Neural cell (in vitro differentiated cells): ENCODE results near the gene ST3GAL4.

Experiments used
- EZH2 ChIP-seq: fragments of 200-600, 300-800 bp; shearing (Covaris generic), sonication (generic); IDR thresholded peaks from 2 replicates; pipeline ENCODE4 v1.6.1; 2014; ENCODE audit warnings: antibody characterized with exemption, low read length, borderline replicate concordance, mild to moderate bottlenecking; ENCODE audit not compliant: insufficient read depth, poor library complexity, severe bottlenecking
- MXI1 ChIP-seq: fragments of 450-650 bp; conservative IDR thresholded peaks from 2 replicates; pipeline ENCODE4 v1.6.1; 2014; ENCODE audit warnings: antibody characterized with exemption, mild to moderate bottlenecking; ENCODE audit not compliant: poor library complexity, severe bottlenecking
- POLR2AphosphoS5 ChIP-seq: IDR thresholded peaks from 2 replicates; pipeline ENCODE4 v1.6.1; 2012
- RAD21 ChIP-seq: fragments of 450-650 bp; conservative IDR thresholded peaks from 2 replicates; pipeline ENCODE4 v1.6.1; 2014; ENCODE audit warnings: antibody characterized with exemption, mild to moderate bottlenecking, moderate library complexity
- TF ChIP-seq, protein P1 (sequence below): fragments of 450-650 bp; IDR thresholded peaks from 2 replicates; pipeline ENCODE4 v1.5.1; 2014; ENCODE audit warnings: antibody characterized with exemption, mild to moderate bottlenecking, moderate library complexity; ENCODE audit not compliant: poor library complexity, severe bottlenecking
- TF ChIP-seq, protein P2 (sequence below): IDR thresholded peaks from 2 replicates; pipeline ENCODE4 v1.6.1; 2012; ENCODE audit warnings: borderline replicate concordance

DNA sequence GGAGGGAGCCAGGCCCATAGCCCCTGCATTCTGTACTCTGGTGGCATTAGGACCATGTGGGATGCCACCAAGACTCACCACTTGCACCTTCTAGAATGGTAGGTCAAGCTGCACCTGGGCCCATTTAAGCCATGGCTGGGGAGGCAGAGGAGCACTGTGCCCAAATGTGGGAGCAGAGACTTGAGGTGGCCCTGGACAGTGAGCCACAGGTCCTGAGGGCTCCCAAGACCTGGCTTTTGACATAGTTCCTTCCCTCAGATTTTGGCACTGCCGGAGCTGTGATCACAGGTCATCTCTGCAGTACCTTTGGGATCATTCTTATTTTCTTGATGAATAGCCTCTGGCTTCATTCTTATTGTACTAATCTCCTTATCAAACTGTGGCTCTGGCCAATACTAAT, 43.2 kb downstream of the ST3GAL4 start:
- TF ChIP-seq, protein P1, sequence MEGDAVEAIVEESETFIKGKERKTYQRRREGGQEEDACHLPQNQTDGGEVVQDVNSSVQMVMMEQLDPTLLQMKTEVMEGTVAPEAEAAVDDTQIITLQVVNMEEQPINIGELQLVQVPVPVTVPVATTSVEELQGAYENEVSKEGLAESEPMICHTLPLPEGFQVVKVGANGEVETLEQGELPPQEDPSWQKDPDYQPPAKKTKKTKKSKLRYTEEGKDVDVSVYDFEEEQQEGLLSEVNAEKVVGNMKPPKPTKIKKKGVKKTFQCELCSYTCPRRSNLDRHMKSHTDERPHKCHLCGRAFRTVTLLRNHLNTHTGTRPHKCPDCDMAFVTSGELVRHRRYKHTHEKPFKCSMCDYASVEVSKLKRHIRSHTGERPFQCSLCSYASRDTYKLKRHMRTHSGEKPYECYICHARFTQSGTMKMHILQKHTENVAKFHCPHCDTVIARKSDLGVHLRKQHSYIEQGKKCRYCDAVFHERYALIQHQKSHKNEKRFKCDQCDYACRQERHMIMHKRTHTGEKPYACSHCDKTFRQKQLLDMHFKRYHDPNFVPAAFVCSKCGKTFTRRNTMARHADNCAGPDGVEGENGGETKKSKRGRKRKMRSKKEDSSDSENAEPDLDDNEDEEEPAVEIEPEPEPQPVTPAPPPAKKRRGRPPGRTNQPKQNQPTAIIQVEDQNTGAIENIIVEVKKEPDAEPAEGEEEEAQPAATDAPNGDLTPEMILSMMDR: no peak
- TF ChIP-seq MXI1 (no peak), EZH2 (no peak), POLR2AphosphoS5 (no peak), RAD21 (no peak)
- TF ChIP-seq, protein P2, sequence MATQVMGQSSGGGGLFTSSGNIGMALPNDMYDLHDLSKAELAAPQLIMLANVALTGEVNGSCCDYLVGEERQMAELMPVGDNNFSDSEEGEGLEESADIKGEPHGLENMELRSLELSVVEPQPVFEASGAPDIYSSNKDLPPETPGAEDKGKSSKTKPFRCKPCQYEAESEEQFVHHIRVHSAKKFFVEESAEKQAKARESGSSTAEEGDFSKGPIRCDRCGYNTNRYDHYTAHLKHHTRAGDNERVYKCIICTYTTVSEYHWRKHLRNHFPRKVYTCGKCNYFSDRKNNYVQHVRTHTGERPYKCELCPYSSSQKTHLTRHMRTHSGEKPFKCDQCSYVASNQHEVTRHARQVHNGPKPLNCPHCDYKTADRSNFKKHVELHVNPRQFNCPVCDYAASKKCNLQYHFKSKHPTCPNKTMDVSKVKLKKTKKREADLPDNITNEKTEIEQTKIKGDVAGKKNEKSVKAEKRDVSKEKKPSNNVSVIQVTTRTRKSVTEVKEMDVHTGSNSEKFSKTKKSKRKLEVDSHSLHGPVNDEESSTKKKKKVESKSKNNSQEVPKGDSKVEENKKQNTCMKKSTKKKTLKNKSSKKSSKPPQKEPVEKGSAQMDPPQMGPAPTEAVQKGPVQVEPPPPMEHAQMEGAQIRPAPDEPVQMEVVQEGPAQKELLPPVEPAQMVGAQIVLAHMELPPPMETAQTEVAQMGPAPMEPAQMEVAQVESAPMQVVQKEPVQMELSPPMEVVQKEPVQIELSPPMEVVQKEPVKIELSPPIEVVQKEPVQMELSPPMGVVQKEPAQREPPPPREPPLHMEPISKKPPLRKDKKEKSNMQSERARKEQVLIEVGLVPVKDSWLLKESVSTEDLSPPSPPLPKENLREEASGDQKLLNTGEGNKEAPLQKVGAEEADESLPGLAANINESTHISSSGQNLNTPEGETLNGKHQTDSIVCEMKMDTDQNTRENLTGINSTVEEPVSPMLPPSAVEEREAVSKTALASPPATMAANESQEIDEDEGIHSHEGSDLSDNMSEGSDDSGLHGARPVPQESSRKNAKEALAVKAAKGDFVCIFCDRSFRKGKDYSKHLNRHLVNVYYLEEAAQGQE: no peak
